IMR-90 (cell line): ENCODE measurements around the gene CDH23.

ENCODE experiments used
- CEBPB ChIP-seq: IDR thresholded peaks from 2 replicates; pipeline ENCODE4 v1.6.1; 2012; ENCODE audit warnings: low read depth, low read length, improper control_type of control experiment
- CTCF ChIP-seq: conservative IDR thresholded peaks from 2 replicates; pipeline ENCODE4 v1.5.1; 2012; ENCODE audit warnings: mild to moderate bottlenecking, low read depth, low read length, improper control_type of control experiment
- ELK1 ChIP-seq: fragments of 150-350 bp; IDR thresholded peaks from 2 replicates; pipeline ENCODE4 v1.6.1; 2016; ENCODE audit warnings: low read depth, mild to moderate bottlenecking, low read length, moderate library complexity, borderline replicate concordance
- MAZ ChIP-seq: IDR thresholded peaks from 2 replicates; pipeline ENCODE4 v1.6.1; 2012; ENCODE audit warnings: low read depth, mild to moderate bottlenecking, low read length, improper control_type of control experiment, moderate library complexity, borderline replicate concordance
- POLR2A ChIP-seq: IDR thresholded peaks from 2 replicates; pipeline ENCODE4 v1.6.1; 2012; ENCODE audit warnings: mild to moderate bottlenecking, low read depth, low read length
- RAD21 ChIP-seq: IDR thresholded peaks from 2 replicates; pipeline ENCODE4 v1.6.1; 2012; ENCODE audit warnings: low read length, improper control_type of control experiment
- RFX5 ChIP-seq: IDR thresholded peaks from 2 replicates; pipeline ENCODE4 v1.8.0; 2012; ENCODE audit warnings: low read depth, mild to moderate bottlenecking, low read length, moderate library complexity
- SMC3 ChIP-seq: fragments of 150-350 bp; IDR thresholded peaks from 2 replicates; pipeline ENCODE4 v1.6.1; 2016; ENCODE audit warnings: low read depth, mild to moderate bottlenecking, antibody characterized with exemption, low read length, moderate library complexity
- TF ChIP-seq, protein P1 (sequence below): fragments of 150-350 bp; IDR thresholded peaks from 2 replicates; pipeline ENCODE4 v1.6.1; 2017; ENCODE audit warnings: mild to moderate bottlenecking, antibody characterized with exemption, low read length, low read depth

DNA sequence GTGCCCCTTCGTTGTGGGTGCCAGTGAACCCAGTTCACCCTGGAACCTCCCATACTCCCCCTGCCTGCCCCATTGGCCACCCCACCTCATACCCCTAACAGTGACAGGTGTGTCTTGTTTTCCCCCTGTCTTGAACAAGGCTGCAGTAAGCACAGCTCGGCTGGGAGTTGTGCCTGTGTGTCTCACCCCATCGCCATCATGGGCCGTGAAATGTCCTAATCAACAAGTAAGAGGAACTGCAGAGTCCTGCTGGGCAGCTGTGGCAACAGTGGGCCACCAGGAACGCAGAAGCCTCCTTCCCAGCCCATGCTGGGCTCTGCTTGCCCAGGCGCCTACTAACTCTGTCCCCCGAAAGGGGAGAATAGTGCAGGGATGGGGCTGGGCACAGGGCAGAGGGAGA lies 231.2 kb downstream of the CDH23 start:
- TF ChIP-seq CTCF (no peak), RAD21 (no peak), POLR2A (no peak), MAZ (no peak), ELK1 (no peak), CEBPB (no peak), SMC3 (no peak), RFX5 (no peak)
- TF ChIP-seq, protein P1, sequence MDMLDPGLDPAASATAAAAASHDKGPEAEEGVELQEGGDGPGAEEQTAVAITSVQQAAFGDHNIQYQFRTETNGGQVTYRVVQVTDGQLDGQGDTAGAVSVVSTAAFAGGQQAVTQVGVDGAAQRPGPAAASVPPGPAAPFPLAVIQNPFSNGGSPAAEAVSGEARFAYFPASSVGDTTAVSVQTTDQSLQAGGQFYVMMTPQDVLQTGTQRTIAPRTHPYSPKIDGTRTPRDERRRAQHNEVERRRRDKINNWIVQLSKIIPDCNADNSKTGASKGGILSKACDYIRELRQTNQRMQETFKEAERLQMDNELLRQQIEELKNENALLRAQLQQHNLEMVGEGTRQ = no peak
